Breast epithelium (tissue), 3 donors: ENCODE results near the gene XIRP2.

Source experiments
- CTCF ChIP-seq, 3 donors: fragments of 450-650 bp; IDR thresholded peaks; one replicate each; pipeline ENCODE4 v1.5.1; 2016 to 2017; ENCODE audit warnings: antibody characterized with exemption in 3 of 3, mild to moderate bottlenecking in 3 of 3, moderate library complexity in 3 of 3
- POLR2A ChIP-seq: fragments of 450-650 bp; IDR thresholded peaks from one replicate; pipeline ENCODE4 v1.6.1; 2016; ENCODE audit warnings: antibody characterized with exemption, mild to moderate bottlenecking, moderate library complexity
- POLR2AphosphoS5 ChIP-seq, 3 donors: sonication (generic); formaldehyde crosslinking; IDR thresholded peaks; one replicate each; pipeline ENCODE4 v1.6.1; 2017; ENCODE audit warnings: antibody characterized with exemption in 3 of 3

DNA sequence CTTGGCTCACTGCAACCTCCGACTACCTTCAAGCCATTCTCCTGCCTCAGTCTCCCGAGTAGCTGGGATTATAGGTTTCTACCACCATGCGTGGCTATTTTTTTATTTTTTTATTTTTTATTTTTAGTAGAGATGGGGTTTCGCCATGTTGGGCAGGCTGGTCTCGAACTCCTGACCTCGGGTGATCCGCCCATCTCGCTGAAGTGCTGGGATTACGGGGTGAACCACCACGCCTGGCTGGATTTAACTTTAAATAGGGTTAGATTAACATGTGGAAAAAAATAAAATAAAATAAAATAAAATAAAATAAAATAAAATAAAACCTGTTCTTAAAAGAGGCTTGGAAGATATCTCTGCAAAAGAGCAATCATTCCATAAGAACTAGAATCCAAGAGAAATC, 170.9 kb downstream of the XIRP2 start:
- no peak for TF ChIP-seq CTCF (IDR thresholded peaks at IDR 0.05)
- no peak for TF ChIP-seq POLR2A
- no peak for TF ChIP-seq POLR2AphosphoS5 (IDR thresholded peaks at IDR 0.05)
